ENCODE results near the gene IFITM2.

IFITM2 gene

DNA sequence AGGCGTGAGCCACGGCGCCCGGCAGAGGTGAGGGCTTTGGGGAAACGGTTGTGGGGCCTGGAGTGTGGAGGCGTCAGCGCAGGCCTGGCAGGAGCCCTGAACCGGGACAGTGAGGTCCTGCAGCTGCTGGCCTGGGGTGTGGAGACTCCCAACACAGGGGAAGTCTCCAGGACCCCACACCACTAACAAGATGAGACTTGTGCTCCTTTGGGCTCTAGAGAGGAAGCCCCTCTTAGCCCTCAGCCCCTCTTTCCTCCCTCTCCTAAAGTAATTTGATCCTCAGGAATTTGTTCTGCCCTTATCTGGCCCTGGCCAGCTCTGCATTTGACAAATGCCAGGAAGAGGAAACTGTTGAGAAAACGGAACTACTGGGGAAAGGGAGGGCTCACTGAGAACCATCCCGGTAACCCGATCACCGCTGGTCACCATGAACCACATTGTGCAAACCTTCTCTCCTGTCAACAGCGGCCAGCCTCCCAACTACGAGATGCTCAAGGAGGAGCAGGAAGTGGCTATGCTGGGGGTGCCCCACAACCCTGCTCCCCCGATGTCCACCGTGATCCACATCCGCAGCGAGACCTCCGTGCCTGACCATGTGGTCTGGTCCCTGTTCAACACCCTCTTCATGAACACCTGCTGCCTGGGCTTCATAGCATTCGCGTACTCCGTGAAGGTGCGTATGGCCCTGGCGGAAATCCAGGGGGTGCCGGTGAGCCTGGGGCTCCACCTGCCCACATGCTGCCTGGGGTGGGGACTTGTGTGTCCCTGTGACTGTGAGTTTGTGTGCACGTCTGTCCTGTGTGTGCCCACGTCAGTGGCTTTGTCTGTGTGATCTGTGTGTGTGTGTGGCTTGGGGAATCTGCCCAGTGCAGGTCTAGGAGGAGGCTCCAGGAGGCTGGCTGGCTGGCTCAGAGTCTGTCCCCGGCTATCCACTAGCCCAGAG, at the start of gene IFITM2:
Gene IFITM2, plus strand, starts transcription at position 51 of the 943 bp plus-strand sequence. Its CDS starts 377 bp downstream, at position 428.
- DNase-seq (ENCODE audit: low spot score) = peak; percentile 76

DNA sequence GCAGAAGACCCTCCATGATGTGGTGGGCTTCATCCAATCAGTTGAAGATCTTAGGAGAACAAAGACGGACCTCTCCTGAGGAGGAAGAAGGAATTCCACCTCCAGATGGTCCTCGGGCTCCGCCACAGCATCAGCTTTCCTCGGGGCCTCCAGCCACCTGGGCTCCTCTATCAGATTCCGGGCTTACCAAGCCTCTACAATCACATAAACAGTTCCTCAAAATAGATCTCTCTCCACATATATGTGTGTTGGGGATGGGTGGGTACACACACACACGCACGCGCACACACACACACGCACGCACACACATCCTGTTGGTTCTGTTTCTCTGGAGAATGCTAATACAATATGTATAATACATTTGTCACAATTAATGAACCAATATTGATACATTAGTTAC, 48.2 kb upstream of the IFITM2 start:
- DNase-seq (ENCODE audit: low spot score) = no peak

DNA sequence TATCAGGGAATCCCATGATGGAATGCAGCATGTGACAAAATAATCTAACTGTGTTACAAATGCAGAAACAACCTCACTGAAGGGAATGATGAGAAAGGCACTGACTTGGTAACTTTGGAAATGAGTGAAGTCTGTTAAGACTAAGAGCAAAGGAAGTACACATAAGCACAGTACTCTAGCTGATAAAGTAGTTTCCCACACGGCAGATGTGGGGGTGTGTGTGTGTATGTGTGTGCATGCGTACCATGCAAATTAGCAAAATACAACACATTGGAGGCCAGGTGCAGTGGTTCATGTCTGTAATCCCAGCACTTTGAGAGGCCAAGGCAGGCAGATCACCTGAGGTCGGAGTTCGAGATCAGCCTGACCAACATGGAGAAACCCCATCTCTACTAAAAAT, 46.0 kb upstream of the IFITM2 start:
- DNase-seq (ENCODE audit: low spot score) = no peak

DNA sequence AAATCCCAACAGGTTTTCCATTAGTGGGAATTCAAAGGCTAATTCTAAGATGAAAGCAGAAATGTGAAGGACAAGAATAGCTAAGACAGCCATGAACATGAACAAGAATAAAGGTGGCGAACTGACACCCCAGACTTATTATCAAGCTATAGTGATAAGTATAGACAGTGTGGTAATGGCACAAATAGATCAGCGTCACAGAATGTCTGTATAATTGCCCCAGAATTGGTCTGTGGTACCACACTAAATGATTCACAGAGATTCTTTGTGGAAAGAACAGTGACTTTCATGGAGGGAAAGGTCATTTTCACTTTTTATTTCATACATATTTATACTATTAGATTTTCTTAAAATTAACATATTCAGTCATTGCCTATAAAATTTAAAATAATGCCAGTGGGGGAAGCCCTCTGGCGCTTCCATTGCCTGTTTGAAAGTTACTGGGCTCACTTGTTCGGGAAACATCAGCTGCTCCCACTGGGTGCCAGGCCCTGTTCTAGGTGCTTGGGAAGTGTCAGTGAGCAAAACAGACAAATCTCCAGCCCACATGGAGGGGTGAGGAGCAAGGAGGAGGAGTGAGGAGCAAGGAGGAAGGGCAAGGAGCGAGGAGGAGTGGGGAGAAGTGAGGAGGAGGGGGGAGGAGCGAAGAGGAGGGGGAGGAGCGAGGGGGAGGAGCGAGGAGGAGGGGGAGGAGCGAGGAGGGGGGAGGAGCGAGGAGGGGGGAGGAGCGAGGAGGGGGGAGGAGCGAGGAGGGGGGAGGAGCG, 40.8 kb upstream of the IFITM2 start:
- DNase-seq (ENCODE audit: low spot score) = no peak

DNA sequence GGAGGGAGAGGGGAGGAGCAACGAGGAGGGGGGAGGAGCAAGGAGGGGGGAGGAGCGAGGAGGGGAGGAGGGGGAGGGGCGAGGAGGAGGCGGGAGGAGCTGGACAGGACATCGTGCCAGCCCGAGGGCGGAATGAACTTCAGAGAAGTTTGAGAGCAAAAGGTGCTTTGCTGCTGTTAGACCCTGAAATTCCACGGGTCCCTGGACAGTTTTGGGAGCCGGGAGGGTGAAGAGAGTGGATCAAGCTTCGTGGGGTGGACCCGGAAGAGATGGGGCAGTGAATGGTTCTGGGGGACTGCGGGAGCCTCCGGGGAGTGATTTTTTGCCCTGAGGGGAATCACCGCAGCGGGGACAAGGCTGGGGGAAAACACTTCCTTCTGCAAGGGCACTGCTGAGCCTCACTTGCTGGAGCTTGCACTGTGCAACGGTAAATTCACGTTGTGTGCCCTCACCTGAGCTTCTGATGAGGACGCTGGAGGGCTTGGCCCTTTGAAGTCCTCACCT, 40.1 kb upstream of the IFITM2 start:
- DNase-seq (ENCODE audit: low spot score) = no peak

DNA sequence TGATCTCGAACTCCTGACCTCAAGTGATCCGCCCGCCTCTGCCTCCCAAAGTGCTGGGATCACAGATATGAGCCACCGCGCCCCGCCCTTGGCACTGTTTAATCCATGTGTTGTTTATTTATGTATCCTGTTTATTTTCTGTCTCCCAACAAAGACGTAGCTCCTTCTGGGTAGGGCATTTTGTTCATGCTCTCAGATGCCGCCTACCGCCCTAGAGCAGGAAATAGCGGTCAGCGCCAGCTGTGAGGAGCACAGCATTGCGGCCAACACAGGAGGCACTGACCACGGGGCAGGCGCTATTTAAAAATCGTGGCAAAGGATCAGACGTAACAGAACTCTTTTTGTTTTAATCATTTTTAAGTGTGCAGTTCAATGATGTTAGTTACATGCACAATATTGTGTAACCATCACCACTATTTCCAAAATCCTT, 38.9 kb upstream of the IFITM2 start:
- DNase-seq (ENCODE audit: low spot score) = peak; percentile 85

DNA sequence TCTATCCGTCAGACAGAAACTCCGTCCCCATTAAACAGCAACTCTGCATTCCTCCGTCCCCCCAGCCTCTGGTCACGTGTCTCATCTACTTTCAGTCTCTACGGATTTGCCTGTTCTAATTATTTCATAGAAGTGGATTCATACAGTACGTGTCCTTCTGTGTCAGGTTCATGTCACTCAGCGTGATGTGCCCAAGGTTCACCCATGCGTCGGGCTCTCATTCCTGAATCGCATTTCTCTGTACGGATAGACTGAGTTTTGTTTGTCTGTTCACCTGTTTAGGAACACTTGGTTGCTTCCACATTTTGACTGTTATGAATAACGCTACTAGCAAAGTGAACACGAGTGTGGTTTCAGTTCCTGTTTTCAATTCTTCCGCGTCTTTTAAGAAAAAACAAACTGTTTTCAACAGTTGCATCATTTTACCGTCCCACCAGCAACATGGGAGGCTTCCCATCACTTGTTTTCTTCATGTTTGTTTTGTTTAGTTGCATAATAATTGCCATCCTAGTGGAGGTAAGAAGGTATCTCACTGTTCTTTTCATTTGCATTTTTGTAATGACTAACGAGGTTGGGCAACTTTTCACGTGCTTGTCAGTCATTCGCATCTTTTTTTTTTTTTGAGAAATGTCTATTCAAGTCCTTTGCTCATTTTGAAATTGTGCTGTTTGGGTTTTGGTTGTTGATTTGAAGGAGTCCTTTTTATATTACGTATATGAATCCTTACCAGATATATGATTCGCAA, 38.3 kb upstream of the IFITM2 start:
- no peak for DNase-seq (ENCODE audit: low spot score)

DNA sequence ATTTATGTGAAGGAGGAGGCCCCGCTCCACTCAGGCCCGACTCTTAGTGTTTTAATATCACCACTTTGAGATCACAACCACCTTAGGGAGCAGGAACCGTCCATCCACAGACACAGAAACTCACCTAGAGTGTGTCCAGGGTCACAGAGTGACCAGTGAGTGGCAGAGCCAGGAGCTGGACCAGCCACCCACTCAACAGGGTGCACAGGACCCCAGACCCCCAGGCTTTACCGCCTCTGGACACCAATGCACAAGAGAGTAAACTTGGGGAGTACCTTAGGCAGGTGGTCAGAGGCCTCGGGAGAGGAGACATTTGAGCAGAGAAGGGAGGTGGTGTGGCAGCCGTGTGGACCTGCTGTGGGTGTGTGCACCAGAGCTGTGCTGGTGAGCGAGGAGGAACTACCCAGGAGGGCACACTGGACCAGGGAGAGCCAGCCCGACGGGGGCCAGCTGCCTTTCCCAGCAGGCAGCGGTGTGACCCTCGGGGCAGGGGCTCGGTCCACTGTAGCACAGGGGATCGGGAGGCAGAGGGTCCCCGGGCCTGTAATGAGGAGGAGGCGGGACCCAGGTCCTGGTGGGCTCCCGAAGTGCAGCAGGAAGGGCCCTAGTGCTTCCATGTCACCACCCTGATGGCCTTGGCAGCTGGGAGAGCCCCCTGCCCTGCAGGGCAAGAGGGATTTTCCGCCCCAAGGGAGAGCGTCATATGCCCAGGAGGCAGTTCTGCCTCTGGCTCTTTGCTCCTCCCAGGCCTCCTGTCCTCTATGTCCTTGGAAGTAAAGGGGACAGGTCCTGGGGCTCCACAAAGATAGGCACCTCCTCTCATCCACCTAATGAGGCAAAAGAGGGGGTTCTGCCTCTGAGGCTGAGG, 36.9 kb upstream of the IFITM2 start:
- no peak for DNase-seq (ENCODE audit: low spot score)

DNA sequence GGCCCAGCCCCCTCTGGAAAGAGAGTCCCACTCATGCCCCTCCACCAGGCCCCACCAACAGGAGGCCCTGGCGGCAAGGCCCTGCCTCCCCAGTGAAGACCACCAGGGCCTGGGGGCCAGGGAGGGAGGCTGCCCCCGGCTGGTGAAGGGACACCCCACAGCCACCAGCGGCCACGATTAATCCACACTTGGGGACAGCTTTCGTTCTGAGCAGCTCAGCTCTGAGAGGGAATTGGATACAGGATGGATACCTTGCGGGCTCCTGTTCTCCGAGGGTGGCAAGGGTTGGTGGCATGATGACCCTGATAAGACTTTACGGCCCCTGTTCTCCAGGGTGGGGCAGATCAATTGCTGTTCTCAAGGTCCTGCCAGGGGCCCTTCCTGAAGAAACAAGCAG, 36.3 kb upstream of the IFITM2 start:
- DNase-seq (ENCODE audit: low spot score) = no peak

DNA sequence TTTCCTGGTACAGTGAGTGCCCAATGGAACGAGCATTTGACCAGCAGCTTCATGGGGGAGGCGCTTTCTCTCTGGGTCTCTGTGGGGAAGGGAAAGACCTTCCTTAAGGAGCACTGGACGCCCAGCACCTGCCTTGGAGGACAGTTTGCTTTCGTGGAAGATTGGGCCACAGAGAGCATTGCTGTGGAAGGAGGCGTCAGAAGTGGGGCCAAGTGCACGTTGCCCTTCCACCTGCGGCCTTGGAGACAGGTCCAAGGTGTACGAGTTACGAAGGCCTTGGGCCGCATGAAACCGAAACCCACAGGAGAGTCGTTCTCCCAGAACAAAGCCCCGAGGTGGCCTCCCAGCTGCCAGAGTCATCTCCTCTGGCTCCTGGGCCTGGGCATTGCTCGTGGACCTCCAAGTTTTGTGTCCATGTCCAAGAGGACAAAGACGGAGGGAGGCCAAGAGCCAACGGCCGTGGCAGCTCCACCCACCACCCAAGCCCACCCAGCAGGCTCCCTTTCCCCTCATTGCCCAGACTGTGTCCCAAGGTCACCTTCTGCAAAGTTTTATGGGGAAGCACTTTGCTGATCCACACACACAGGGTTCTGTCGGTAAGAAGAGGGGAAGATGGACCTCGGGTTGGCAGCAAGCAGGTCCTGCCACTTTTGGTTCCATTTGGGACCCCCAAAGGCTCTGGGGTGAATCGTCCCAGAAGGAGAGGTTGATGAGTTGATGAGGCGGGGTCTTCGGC, 35.3 kb upstream of the IFITM2 start:
- DNase-seq (ENCODE audit: low spot score) = no peak

DNA sequence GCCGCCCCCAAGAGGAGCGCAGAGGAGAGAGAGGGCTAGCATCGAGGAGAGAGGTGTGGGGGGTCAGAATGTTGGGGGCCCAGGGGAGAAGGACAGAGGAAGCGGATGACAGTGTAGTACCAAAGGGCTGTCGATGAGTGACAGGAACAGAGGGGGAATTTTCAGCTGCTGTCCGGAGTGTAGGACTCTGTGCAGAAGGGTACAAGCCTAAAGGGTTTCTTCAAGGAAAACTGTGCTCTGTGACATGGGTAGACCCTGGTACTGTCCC, 34.8 kb upstream of the IFITM2 start:
- DNase-seq (ENCODE audit: low spot score) = no peak

DNA sequence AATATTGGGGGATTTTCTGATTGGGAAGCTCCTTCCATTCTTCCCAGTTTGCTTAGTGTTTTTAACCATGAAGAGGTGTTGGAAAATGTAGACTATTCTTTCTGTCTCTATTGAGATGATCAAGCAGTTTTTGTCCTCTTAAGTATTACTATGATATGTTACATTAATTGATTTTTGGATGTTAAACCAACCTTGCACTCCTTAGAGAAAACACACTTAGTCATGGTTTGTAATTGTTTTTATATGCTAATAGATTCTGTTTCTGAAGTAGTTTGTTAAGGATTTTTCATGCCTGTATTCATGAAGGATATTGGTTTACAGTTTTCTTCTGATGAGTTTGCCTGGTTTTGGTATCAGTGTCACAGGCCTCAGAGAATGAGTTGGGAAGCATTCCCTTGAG, 31.4 kb upstream of the IFITM2 start:
- no peak for DNase-seq (ENCODE audit: low spot score)

DNA sequence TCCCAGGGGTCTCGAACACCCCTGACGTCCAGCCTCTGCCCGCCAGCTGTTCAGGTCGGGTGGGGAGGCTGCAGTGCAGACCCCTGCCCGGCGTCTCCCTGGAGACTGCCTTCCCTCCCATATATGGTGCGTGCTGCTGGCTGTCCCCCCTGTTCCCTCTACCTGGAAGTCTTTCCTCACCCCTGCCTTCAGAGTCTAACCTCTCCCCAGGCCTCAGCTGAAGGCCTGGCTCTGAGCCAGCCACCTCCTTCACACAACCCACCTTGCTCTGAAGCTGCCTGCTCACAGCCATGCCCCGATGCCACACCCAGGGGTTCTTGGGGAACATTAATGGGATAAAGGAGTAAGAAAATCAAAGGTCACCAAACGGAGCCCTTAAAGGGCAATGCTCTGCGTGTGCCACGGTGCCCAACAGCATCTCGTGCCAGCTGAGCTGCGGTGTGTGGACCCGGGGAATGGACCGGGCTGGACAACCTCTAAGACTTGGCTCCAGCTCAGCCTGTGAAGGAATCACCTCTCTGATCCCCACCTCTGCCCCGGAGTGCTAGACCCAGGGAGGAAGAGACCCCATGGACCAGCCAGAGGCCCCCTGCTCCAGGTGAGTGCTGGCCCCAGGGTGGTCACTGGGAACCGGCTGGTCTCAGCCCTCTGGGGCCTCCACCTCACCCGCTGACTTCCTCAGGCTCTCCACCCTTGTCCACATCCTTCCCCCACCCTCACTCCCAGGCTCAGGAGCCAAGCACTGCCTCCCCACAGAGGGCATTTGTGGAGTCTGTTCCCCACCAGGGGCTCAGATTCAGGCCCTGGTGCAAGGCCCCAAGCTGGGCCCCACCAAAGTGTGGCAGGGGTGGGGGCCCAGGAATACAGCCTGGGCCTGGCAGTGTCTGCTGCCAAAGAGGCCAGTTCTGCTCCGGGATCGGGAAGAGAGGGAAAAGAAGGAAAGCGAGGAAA, 29.3 kb upstream of the IFITM2 start, which contains the start of gene NLRP6:
Gene NLRP6, plus strand, starts transcription at position 407 of the 951 bp plus-strand sequence. Its CDS starts 163 bp downstream, at position 570.
- DNase-seq (ENCODE audit: low spot score) = no peak

DNA sequence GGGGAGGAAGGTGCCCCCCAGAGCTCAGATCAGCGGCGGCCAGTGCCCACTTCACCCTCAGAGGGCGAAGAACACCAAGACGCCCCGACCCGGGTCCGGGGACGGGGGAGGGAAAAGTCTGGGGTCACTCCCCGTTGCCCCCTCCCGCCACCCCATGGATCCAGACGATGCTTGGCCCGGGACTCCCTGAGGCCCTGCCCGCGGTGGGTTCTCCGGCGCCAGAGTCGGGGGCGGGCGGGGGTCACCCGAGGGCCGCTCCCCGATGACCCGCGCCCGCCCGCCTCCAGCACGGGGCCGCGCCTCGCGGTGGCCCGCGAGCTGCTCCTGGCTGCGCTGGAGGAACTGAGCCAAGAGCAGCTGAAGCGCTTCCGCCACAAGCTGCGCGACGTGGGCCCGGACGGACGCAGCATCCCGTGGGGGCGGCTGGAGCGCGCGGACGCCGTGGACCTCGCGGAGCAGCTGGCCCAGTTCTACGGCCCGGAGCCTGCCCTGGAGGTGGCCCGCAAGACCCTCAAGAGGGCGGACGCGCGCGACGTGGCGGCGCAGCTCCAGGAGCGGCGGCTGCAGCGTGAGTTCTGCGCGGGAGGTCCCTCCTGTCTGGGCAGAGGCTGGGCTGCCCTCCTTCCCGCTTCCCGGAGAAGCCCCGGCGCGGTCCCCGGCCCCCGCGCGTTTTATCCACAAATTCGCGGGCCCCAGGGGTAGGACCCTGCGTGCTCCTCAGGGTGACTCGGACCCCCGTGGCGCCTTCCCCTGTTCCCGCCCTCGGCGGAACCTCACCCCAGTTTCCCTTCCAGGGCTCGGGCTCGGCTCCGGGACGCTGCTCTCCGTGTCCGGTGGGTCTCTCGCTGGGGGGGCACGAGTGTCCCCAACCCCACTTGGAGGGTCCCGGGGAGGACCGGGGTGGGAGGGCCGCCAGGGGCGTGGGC, 28.3 kb upstream of the IFITM2 start:
- DNase-seq (ENCODE audit: low spot score) = no peak

DNA sequence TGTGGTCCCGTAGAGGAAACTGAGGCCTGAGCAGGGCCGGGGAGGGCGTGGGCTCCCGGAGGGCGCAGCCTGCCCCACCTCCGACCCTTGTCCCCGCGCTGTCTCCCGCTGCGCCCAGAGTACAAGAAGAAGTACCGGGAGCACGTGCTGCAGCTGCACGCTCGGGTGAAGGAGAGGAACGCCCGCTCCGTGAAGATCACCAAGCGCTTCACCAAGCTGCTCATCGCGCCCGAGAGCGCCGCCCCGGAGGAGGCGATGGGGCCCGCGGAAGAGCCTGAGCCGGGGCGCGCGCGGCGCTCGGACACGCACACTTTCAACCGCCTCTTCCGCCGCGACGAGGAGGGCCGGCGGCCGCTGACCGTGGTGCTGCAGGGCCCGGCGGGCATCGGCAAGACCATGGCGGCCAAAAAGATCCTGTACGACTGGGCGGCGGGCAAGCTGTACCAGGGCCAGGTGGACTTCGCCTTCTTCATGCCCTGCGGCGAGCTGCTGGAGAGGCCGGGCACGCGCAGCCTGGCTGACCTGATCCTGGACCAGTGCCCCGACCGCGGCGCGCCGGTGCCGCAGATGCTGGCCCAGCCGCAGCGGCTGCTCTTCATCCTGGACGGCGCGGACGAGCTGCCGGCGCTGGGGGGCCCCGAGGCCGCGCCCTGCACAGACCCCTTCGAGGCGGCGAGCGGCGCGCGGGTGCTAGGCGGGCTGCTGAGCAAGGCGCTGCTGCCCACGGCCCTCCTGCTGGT, 27.5 kb upstream of the IFITM2 start:
- DNase-seq (ENCODE audit: low spot score) = peak; percentile 61

DNA sequence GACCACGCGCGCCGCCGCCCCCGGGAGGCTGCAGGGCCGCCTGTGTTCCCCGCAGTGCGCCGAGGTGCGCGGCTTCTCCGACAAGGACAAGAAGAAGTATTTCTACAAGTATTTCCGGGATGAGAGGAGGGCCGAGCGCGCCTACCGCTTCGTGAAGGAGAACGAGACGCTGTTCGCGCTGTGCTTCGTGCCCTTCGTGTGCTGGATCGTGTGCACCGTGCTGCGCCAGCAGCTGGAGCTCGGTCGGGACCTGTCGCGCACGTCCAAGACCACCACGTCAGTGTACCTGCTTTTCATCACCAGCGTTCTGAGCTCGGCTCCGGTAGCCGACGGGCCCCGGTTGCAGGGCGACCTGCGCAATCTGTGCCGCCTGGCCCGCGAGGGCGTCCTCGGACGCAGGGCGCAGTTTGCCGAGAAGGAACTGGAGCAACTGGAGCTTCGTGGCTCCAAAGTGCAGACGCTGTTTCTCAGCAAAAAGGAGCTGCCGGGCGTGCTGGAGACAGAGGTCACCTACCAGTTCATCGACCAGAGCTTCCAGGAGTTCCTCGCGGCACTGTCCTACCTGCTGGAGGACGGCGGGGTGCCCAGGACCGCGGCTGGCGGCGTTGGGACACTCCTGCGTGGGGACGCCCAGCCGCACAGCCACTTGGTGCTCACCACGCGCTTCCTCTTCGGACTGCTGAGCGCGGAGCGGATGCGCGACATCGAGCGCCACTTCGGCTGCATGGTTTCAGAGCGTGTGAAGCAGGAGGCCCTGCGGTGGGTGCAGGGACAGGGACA, 26.7 kb upstream of the IFITM2 start:
- DNase-seq (ENCODE audit: low spot score) = no peak
